Erythroblast (primary cell): Measurements from ENCODE around the gene NUCKS1.

ENCODE experiments used
- DNase-seq, 2 experiments: peaks; one replicate each; lab custom pipeline; 2025; lab: John Stamatoyannopoulos, UW
- GATA1 ChIP-seq: IDR thresholded peaks from 2 replicates; pipeline ENCODE4 v1.6.1; 2011; ENCODE audit warnings: low read depth, mild to moderate bottlenecking, control low read depth, low read length, moderate library complexity
- POLR2A ChIP-seq: IDR thresholded peaks from 2 replicates; pipeline ENCODE4 v1.6.1; 2011; ENCODE audit warnings: mild to moderate bottlenecking, low read length

Gene NUCKS1

DNA sequence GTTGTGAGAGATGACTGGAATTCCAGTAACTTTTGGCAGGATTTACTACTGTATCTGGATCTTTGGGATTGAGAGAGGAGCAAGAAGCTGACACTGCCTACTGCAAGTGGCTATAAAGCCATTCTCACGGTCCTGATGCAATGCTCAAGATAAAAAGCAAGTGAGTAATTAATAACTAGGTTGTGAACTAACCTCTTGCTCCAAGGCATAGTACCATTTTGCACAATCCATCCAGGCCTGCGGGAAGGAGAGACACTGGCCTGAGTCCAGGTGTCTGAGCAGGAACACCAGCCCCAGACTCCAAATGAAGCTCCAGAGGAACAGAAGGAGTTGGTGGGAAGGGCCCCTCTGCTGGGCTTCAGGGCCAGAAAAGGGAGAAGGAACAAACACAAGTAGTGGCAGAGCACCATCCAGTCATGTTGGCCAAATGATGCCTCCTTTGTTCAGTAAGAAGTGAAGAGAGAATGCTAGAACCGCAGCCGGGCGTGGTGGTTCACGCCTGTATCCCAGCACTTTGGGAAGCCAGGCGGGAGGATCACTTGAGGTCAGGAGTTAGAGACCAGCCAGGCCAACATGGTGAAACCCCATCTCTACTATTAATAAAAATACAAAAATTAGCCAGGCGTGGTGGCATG lies 59.7 kb downstream of the NUCKS1 start:
- TF ChIP-seq GATA1 = no peak
- no peak for TF ChIP-seq POLR2A
- DNase-seq = no peak

DNA sequence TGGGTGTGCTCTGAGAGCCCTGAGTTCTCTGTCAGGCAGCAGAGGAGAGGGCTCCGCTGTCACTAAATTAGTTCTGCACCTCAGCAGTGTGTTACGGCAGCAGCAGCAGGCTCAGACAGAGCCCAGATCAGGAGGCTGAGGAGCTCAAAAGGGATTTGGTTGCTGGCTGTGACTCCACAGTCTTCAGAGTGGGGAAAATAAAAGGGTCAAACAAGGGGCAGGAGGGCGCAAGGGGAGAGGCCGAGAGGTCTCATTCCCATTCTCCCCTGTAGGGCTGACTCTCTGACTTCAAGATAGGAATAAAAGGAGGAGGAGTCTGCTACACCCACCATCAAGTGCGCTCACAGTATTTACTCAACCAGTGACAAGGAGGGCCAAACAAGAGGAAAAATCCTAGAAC lies 60.5 kb downstream of the NUCKS1 start:
- DNase-seq = no peak
- no peak for TF ChIP-seq GATA1
- TF ChIP-seq POLR2A = no peak

DNA sequence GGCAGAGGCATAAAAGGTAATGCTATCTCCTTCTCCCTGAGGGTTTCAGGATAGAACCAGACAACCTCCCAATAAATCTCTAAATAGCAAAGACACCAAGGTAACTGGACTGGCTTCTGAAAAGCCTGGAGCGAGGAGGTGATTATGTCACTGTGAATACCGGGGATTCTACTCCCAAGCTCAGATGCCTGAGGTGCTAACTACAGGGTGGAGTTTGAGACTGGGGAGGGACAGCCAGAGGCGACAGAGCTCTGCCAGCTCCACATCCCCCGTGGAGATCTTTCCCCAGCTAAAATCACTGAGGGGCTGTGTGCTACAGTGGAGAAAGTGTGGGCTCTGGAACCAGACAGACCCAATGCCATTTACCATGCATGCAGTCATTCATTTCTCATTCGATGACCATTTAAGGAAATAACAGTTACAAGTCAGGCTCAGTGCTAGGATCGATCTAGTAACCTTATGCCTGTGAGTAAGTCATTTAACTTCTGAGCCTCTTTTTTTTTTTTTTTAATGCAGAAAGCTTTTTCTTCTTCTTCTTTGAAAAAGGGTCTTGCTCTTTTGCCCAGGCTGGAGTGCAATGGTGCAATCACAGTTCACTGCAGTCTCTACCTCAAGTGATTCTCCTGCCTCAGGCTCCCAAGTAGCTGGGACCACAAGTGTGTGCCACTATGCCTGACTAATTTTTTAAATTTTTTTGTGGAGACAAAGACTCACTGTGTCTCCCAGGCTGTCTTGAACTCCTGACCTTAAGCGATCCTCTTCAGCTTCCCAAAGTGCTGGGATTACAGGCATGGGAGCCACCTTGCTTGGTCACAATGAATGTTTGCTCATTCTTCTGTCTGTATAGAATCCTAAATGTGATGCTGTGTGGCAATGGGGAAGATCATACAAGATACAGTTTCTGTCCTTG lies 61.6 kb downstream of the NUCKS1 start:
- TF ChIP-seq GATA1 (no peak), POLR2A (no peak)
- DNase-seq = no peak

DNA sequence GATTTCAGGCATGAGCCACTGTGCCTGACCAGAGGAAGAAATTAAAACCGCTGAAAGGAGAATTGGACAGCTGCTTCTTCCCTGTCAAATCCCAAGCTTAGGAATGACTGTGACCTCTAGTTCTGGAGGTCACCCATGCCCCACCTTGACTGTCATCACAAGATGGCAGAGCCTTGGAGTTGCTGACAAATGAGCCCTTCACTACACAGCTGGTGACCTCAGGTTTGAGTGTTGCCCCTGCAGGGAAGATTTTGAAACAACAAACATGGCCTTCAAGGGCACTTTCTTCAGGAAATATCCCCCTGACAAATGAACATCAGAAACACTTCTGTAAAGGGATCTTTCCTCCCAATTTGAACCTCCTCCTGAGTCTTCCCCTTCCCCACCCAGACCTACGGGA lies 62.7 kb downstream of the NUCKS1 start:
- TF ChIP-seq POLR2A (no peak), GATA1 (no peak)
- no peak for DNase-seq

DNA sequence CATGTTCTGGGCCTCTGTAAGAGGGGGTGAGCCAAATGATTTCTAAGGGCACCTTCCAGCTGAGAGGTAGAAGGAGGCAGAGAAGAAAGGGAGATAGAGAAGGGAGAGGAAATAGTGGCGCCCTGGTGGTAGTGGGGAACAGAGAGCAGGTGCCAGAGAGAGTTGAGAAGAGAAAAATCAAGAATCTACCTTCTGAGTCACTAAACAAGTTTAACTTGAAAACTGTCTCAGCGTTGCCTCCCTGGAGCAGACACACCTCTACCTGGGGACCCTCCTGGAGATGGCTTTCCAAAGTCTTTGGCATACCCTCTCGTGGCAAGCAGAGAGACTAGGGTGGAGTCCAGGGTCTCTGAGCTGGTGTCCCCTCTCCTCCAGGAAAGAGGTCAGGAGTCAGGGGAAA lies 68.6 kb downstream of the NUCKS1 start:
- TF ChIP-seq GATA1 (no peak), POLR2A (no peak)
- no peak for DNase-seq

DNA sequence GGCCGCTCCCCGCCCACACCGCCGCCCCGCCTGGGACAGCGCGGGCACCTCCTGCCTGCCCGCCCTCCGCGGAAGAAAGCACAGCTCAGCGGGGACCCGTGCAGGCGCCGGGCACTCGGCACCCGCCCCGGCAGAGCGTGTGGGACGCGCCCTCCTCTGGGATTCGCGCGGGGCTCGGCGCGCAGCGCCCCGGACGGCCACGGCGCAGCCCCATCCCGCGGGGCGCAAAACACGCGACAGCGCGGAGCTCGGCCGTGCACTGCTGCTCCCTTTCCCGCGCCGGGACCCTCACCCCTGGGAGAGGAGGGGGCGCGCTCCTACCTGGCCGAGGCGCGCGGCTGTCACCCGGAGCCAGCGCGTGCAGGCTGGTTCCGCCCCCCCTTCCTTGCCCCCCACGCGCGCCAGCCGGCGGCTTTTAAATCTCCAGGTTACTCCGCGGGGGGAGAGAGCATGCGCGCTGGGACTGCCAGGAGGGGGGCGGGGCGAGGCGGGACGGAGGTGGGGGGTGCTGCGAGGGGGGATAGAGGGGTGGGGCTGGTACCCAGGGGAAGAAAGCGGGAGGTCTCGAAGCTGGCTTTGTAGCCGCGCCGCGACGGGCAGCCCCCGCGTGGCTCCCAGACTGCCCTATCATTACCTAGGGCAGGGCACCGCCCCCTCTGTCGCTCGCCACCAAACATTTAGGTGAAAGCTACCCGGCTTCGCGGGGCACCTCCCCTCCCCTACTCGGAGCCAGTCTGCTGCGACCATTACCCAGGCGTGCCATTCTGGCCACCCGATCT lies 69.7 kb downstream of the NUCKS1 start, which contains the start of gene SLC45A3:
Gene SLC45A3 (minus strand): TSS at position 437 of the 779 bp plus-strand sequence. CDS start 15,853 bp downstream, outside the sequence.
- DNase-seq = peak; percentile 60 to 75
- TF ChIP-seq POLR2A (no peak), GATA1 (no peak)

DNA sequence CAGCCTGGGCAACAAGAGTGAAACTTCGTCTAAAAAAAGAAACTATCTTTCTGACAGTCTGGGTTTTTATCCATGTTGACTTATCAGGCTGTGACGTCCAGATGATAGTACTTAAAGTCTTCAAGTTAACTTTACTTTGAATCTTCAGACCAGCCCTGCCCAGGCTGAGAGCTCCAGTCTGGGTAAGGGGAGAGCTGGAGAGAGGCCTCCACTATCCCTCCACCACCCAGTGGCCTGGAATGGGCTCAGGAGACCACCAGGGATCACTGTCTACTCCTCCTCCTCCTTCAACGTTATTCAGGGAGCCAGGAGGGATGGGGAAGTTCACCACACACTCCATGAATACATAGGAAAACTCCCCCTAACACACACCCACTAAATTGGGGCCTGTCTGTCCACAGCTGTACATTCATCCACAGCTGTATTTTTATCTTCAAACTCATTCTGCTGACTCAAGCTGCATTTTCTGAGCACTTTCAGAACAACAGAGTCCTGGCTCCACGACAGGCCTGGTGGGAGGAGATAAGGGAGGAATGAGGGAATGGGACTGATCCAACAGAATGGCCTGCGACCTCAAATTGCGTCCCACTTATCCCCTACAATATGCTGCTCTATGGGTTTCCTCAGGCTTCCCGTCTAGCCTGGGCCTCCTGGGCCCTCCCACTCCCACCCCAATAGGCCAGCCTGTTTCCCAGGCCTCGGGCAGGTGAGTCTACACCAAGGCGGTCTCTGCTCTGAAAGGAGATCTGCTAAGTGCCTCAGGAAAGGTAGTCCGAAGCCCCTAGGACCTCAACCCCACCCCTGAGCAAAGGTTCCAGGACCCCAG lies 71.5 kb downstream of the NUCKS1 start:
- peak; percentile 19 for TF ChIP-seq POLR2A
- TF ChIP-seq GATA1 = no peak
- DNase-seq = peak; percentile 89 to 93

DNA sequence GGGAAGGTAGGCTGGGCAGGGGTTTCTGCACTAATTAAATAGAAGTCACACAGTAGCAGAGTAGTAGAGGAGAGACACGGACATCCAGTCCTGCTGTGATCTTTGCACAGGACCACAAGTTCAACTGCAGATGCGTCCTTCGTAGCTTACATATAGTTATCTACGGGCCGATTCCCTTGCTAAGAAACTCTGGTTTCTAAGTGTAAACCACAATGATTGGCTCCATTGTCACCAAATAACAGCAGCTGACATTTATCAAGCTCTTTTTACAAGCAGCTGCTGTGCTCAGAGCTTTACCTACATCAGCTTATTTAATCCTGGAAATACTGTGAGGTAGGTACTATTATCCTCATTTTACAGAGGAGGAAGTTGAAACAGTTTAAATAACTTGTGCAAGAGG lies 72.8 kb downstream of the NUCKS1 start:
- TF ChIP-seq POLR2A (no peak), GATA1 (no peak)
- DNase-seq = peak; percentile 24 to 26

DNA sequence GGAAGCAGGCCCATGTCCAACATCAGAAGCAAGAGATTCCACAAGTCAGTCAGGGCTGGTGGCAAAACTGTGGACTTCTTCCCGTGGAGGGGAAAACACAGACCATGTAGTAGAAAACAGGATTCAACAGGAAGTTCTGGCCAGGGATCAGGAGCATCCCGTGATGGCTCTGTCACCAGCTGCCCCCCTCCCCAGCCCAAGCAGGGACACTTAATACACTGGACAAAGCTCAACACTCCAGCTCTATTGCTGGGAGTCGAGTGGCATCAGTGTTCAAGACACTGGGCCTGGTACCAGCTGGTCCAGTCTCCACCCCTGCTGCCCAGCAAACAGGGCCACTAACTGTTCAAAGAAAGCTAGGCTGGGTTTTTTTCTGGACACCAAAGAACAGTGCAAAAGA lies 73.4 kb downstream of the NUCKS1 start:
- TF ChIP-seq GATA1 (no peak), POLR2A (no peak)
- no peak for DNase-seq

DNA sequence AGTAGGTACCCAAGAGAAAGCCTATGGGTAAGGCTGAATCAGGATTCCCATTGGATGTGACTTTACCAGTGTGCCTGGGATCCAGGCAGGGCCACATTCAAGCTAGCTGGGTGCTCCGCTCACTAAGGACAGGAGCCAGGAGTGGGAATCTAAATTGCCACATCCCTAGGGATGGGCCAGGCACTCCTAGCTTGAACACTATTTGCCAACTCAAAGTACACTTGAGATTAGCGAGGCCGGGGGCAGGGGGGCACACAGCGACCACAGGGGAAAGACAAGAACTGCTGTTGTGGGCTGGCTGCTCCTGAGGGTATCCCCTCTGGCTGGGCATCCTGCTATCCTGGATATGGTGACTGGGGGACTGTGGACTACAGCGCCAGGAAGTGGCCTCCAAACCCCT lies 74.0 kb downstream of the NUCKS1 start:
- TF ChIP-seq GATA1 = no peak
- no peak for TF ChIP-seq POLR2A
- no peak for DNase-seq

DNA sequence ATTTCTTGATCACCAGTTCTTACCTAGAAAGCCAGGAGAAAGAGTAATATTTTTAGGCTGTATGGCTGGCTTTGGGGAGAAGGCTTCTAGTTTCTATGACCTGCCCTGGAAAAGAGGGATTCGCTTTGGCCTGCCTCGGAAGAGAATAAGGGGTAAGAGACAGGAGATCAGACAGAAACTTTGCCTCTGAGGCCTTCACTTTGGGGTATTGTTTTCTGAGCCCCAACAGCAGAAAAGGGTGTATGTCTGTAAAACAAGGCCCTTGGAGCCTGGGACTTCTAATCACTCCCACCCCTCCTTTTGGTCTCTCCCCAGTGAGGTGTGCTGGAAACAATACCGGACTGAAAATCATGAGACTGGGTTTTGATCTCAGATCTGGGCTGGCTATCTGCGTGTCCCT lies 74.7 kb downstream of the NUCKS1 start:
- no peak for DNase-seq
- TF ChIP-seq GATA1 (no peak), POLR2A (no peak)

DNA sequence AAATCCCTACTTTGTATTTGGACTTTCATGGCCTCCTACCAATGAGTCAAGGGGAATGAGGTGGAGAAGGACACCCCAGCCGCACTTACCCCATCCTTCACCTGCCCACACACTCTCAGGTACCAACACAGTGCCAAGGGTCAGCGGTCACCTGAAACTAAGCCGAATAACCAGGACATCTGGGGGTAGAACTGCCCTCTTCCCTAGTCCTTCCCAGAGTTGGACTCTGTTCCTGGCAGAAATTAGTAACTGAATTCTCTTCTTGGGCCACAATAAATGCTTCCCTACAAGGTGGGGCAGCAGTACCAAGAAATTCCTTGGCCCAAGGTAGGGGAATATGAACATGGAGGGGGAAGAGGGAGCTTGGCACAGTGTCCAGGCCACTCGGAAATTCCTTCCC lies 77.0 kb downstream of the NUCKS1 start:
- TF ChIP-seq POLR2A (no peak), GATA1 (no peak)
- DNase-seq = no peak

DNA sequence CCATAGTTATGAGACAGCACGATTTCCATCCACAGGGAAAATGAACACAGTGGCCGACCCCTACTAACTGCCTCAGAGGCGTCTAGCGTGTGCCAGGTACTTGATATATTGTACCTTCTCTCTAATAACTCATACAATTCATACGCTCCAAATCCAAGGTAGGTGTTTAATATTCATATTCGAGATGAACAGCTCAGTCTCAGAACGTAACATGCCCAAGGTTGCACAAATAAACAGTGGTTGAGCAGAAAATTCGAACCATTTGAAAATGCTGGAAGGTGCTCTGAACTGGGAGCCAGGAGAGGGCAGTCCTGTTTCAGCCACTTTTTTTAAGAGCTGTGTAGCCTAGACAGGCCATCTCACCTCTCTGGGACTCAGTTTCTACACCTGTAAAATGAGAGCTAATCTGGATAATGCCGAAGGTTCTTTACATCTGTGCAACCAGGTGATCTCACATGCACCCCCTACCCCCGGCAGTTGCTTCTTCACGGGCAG lies 77.5 kb downstream of the NUCKS1 start:
- DNase-seq = no peak
- TF ChIP-seq GATA1 (no peak), POLR2A (no peak)
